OCI-LY7 (cell line): Measurements from ENCODE around the gene USP46. TPM values are rescaled to one million over a fixed set of nuclear protein-coding genes. Genes with fewer than 3 reads are reported as not detected.

ENCODE experiments used
- BruUV-seq: library from RNA; stranded (reverse); fragments of 400-500 nt; replicated peaks from 2 replicates; lab custom pipeline; 2021; lab: Mats Ljungman, UMichigan
- CTCF ChIA-PET: fragments of 300-600 bp; sonication (Branson Sonifier 250); formaldehyde crosslinking; loops from one replicate; lab custom pipeline; 2022; ENCODE audit warnings: antibody characterized with exemption; ENCODE audit not compliant: unreplicated experiment; lab: Charles Lee
- POLR2A ChIA-PET: fragments of 300-600 bp; sonication (Branson Sonifier 250); formaldehyde crosslinking; loops from one replicate; lab custom pipeline; 2022; ENCODE audit warnings: antibody characterized with exemption; lab: Charles Lee
- DNase-seq: peaks from one replicate; pipeline ENCODE4 v3.0.0-alpha.2; 2015; ENCODE audit warnings: low spot score
- H2AFZ ChIP-seq: fragments of 200-600 bp; sonication (generic), shearing (Covaris generic); 2 replicates; pipeline ENCODE4 v1.6.1; 2014; ENCODE audit warnings: mild to moderate bottlenecking, antibody characterized with exemption, low read length, moderate library complexity
- H3K27ac ChIP-seq: fragments of 200-600 bp; sonication (generic); 2 replicates; pipeline ENCODE4 v1.5.1; 2014; ENCODE audit warnings: mixed run types, low read depth, mild to moderate bottlenecking, moderate library complexity, low read length, inconsistent platforms; ENCODE audit not compliant: poor library complexity, severe bottlenecking
- H3K36me3 ChIP-seq: fragments of 200-600 bp; sonication (generic); 2 replicates; pipeline ENCODE4 v1.6.1; 2014; ENCODE audit warnings: mild to moderate bottlenecking, antibody characterized with exemption, low read length, moderate library complexity, mixed read lengths; ENCODE audit not compliant: insufficient read depth
- H3K4me1 ChIP-seq: fragments of 200-600 bp; sonication (generic); 2 replicates; pipeline ENCODE4 v1.5.1; 2014; ENCODE audit warnings: mild to moderate bottlenecking, low read length; ENCODE audit not compliant: insufficient read depth, poor library complexity, severe bottlenecking
- H3K4me2 ChIP-seq: fragments of 200-600 bp; sonication (generic); 2 replicates; pipeline ENCODE4 v1.6.1; 2014; ENCODE audit warnings: mild to moderate bottlenecking, low read length
- H3K4me3 ChIP-seq: fragments of 200-600 bp; sonication (generic); 2 replicates; pipeline ENCODE4 v1.5.1; 2014; ENCODE audit warnings: mild to moderate bottlenecking, low read depth, low read length; ENCODE audit not compliant: poor library complexity, severe bottlenecking
- H3K79me2 ChIP-seq: fragments of 200-600 bp; sonication (generic); 2 replicates; pipeline ENCODE4 v1.6.1; 2016; ENCODE audit warnings: low read depth, mild to moderate bottlenecking, low read length, moderate library complexity, mixed read lengths; ENCODE audit not compliant: insufficient read depth
- H3K9me2 ChIP-seq: fragments of 200-600 bp; sonication (generic); 2 replicates; pipeline ENCODE4 v1.6.1; 2016; ENCODE audit warnings: mild to moderate bottlenecking, low read length, mixed read lengths; ENCODE audit not compliant: insufficient read depth
- H3K9me3 ChIP-seq: fragments of 200-600 bp; sonication (generic); 2 replicates; pipeline ENCODE4 v1.6.1; 2014; ENCODE audit warnings: mild to moderate bottlenecking, mixed run types, low read length, mixed read lengths
- H4K20me1 ChIP-seq: fragments of 200-600 bp; sonication (generic); 2 replicates; pipeline ENCODE4 v1.6.1; 2014; ENCODE audit warnings: mild to moderate bottlenecking, antibody characterized with exemption, low read length, moderate library complexity, mixed read lengths; ENCODE audit not compliant: insufficient read depth
- EZH2phosphoT487 ChIP-seq: fragments of 200-600 bp; sonication (generic); IDR thresholded peaks from 2 replicates; pipeline ENCODE4 v1.6.1; 2018; ENCODE audit warnings: low read depth, borderline replicate concordance, mild to moderate bottlenecking, mixed run types, antibody characterized with exemption, low read length, moderate library complexity, mixed read lengths
- intact Hi-C: fragments of 100-400 bp; cut with micrococcal nuclease; formaldehyde crosslinking; loops from one replicate; pipeline ENCODE4 v1.10.0; 2022; ENCODE audit not compliant: unreplicated experiment
- total RNA-seq, 2 experiments: library from RNA; depleted of rRNA in 1 of 2; stranded (reverse); fragments of >200 nt in 1 of 2; shearing (Covaris generic) in 1 of 2; gene quantifications; 2 replicates each; pipeline ENCODE4 v1.2.3, GENCODE V29; 2014 to 2022
- TF ChIP-seq, protein P1 (sequence below): fragments of 200-600 bp; sonication (generic); conservative IDR thresholded peaks from 2 replicates; pipeline ENCODE4 v1.5.1; 2014; ENCODE audit warnings: mild to moderate bottlenecking, antibody characterized with exemption, low read length, moderate library complexity, mixed read lengths

USP46 gene
- total RNA-seq, 2 experiments from 2014 or later: 5.4 to 15.8 TPM

DNA sequence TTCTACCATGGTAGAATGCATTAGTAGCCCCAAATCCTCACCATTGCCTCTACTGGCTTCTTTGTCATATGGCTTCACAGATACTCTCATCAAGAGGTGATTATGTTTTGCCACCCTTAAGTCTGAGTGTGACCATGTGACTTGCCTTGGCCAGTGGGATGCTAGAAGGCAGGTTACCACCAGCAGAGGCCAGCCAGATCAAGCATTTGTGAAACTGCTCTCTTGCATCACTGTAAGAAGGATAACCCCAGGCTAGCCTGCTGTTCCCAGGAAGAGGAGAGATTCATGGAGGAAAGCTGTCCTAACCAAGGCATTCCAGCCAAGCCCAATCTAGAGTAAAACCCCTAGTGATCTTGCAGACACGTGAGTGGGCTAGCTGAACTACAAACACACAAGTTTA is 46.8 kb downstream of the USP46 start:
- H3K27ac ChIP-seq: no peak overlapping the region
- peaks cover 25% of the 10 kb centered on the region for H3K36me3 ChIP-seq
- no peaks in the 10 kb centered on the region for H3K4me1 ChIP-seq
- no peaks in the 10 kb centered on the region for H3K79me2 ChIP-seq
- no peak overlapping the region for H2AFZ ChIP-seq
- intact Hi-C loops: no loop called here
- DNase-seq: no peak
- CTCF ChIA-PET: no interaction called here
- H3K4me3 ChIP-seq: no peak overlapping the region
- H3K4me2 ChIP-seq: no peak overlapping the region
- H3K9me3 ChIP-seq: no peaks in the 10 kb centered on the region
- TF ChIP-seq, protein P1, sequence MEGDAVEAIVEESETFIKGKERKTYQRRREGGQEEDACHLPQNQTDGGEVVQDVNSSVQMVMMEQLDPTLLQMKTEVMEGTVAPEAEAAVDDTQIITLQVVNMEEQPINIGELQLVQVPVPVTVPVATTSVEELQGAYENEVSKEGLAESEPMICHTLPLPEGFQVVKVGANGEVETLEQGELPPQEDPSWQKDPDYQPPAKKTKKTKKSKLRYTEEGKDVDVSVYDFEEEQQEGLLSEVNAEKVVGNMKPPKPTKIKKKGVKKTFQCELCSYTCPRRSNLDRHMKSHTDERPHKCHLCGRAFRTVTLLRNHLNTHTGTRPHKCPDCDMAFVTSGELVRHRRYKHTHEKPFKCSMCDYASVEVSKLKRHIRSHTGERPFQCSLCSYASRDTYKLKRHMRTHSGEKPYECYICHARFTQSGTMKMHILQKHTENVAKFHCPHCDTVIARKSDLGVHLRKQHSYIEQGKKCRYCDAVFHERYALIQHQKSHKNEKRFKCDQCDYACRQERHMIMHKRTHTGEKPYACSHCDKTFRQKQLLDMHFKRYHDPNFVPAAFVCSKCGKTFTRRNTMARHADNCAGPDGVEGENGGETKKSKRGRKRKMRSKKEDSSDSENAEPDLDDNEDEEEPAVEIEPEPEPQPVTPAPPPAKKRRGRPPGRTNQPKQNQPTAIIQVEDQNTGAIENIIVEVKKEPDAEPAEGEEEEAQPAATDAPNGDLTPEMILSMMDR: no peak
- TF ChIP-seq EZH2phosphoT487: no peak
- no peaks in the 10 kb centered on the region for H3K9me2 ChIP-seq
- no peaks in the 10 kb centered on the region for H4K20me1 ChIP-seq
- POLR2A ChIA-PET: no interaction called here
- no TSS peak for BruUV-seq

DNA sequence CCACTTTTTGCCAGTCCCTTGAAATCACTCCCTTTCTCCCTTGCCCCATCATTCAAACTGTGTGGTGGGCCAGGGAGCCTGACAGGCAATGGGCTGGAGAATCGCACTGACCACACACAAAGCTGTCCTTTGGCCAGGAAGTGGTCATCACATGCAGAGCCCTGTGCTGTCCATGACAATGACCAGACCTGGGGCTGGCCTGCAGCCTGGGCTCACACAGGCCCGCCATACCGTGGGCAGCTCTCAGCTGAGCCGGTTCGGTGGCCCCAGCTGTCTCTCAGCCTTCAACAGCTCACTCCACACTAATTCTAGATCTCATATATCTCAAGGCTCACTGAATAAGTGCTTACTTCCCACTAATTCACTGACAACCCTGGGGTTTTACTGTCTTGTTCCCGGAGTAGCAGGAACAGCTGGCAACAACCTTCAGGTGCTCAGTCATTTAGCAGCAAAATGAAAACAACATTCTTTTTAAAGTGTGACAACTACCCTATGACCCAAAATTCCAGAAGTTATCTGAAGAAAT is 48.0 kb downstream of the USP46 start:
- intact Hi-C loops: no loop called here
- POLR2A ChIA-PET: interaction anchor here (0.9 kb wide), 1 partner anchor 101 kb away, joined by 3 read pairs; no protein-coding TSS in a partner anchor

DNA sequence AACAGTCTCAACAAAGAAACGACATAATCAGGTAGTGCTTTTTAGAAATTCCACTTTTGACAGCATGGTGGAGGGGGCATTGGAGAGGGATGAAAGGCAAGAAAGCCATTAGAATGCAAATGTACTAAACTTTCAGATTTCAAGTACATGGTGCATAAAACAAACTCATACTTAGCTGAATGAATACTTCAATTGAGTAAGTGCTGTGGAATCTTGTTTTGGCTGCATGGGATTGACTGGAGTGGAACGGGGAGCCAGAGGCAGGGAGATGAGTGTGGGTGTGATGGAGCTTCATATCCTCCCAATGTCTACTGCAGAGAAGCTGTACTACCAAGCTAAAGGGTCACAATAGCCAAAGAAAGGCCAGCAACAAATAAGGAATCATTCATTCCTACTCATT is 52.4 kb downstream of the USP46 start:
- no peak overlapping the region for H3K27ac ChIP-seq
- DNase-seq: no peak
- H3K4me3 ChIP-seq: no peak overlapping the region
- TF ChIP-seq EZH2phosphoT487: no peak
- TF ChIP-seq, protein P1: no peak
- no peak overlapping the region for H3K4me2 ChIP-seq
- H2AFZ ChIP-seq: no peak overlapping the region
- no peaks in the 10 kb centered on the region for H3K79me2 ChIP-seq
- H4K20me1 ChIP-seq: no peaks in the 10 kb centered on the region
- ChIA-PET CTCF (no interaction called here), POLR2A (interaction anchor here (1.1 kb wide), 1 partner anchor 17 kb away, joined by 3 read pairs; no protein-coding TSS in a partner anchor)
- no TSS peak for BruUV-seq
- H3K4me1 ChIP-seq: no peaks in the 10 kb centered on the region
- no peaks in the 10 kb centered on the region for H3K9me3 ChIP-seq
- H3K9me2 ChIP-seq: no peaks in the 10 kb centered on the region
- peaks cover 39% of the 10 kb centered on the region for H3K36me3 ChIP-seq
- intact Hi-C loops: no loop called here

More for the DNA sequence above, 48.0 kb downstream of the USP46 start:
- H2AFZ ChIP-seq: no peak overlapping the region
- no peaks in the 10 kb centered on the region for H3K9me3 ChIP-seq
- no peak overlapping the region for H3K4me2 ChIP-seq
- H3K9me2 ChIP-seq: no peaks in the 10 kb centered on the region
- no peaks in the 10 kb centered on the region for H3K4me1 ChIP-seq
- TF ChIP-seq, protein P1: no peak
- no peak for TF ChIP-seq EZH2phosphoT487
- CTCF ChIA-PET: no interaction called here
- DNase-seq: no peak
- H3K36me3 ChIP-seq: peaks cover 34% of the 10 kb centered on the region
- H4K20me1 ChIP-seq: no peaks in the 10 kb centered on the region
- BruUV-seq: no TSS peak
- no peak overlapping the region for H3K27ac ChIP-seq
- no peaks in the 10 kb centered on the region for H3K79me2 ChIP-seq
- H3K4me3 ChIP-seq: no peak overlapping the region
